Measurements from ENCODE around the gene MAPKBP1. TPM values are rescaled to one million over a fixed set of nuclear protein-coding genes. Genes with fewer than 3 reads are reported as not detected.
A peak's percentile ranks its signal among the peaks of the same experiment; 100 is the strongest.

MAPKBP1 gene
- total RNA-seq, 1 donor from 2014 or later, result 15.6 TPM

- intact Hi-C loops (cut with DNase I), result no loop called here
- DNase-seq (ENCODE audit: low spot score), result peak; percentile 27
These were observed 30.8 kb downstream of the MAPKBP1 start for GRCh38 chr15:41804916-41805666.

- DNase-seq (ENCODE audit: low spot score), result peak; percentile 41
- intact Hi-C loops (cut with DNase I), result no loop called here
These were observed 31.4 kb downstream of the MAPKBP1 start for GRCh38 chr15:41805711-41806110.

GRCh38 chr15:41806291-41807181, 32.3 kb downstream of the MAPKBP1 start:
- DNase-seq (ENCODE audit: low spot score), result no peak
- intact Hi-C loops (cut with DNase I), result no loop called here

GRCh38 chr15:41809121-41809520, 34.8 kb downstream of the MAPKBP1 start:
- DNase-seq (ENCODE audit: low spot score), result no peak
- intact Hi-C loops (cut with DNase I), result no loop called here

- DNase-seq (ENCODE audit: low spot score), result no peak
- intact Hi-C loops (cut with DNase I), result loop anchor here (5.0 to 10.0 kb wide), 3 partner anchors 115 to 252 kb away; partner anchors contain the start of gene TYRO3
These were observed 35.4 kb downstream of the MAPKBP1 start for GRCh38 chr15:41809526-41810220.

GRCh38 chr15:41810651-41811431, 36.6 kb downstream of the MAPKBP1 start:
- intact Hi-C loops (cut with DNase I), result loop anchor here (1.0 to 10.0 kb wide), 4 partner anchors 37 to 254 kb away; partner anchors contain the start of genes MAPKBP1 and TYRO3
- DNase-seq (ENCODE audit: low spot score), result no peak

- intact Hi-C loops (cut with DNase I), result loop anchor here (1.0 to 10.0 kb wide), 4 partner anchors 37 to 254 kb away; partner anchors contain the start of genes MAPKBP1 and TYRO3
- peak; percentile 91 for DNase-seq (ENCODE audit: low spot score)
These were observed 37.3 kb downstream of the MAPKBP1 start for GRCh38 chr15:41811432-41812195.

- no peak for DNase-seq (ENCODE audit: low spot score)
- intact Hi-C loops (cut with DNase I), result loop anchor here (5.0 to 10.0 kb wide), 3 partner anchors 118 to 256 kb away; partner anchors contain the start of gene TYRO3
These were observed 38.6 kb downstream of the MAPKBP1 start for GRCh38 chr15:41812820-41813375.

GRCh38 chr15:41813426-41813825, 39.1 kb downstream of the MAPKBP1 start:
- no peak for DNase-seq (ENCODE audit: low spot score)
- intact Hi-C loops (cut with DNase I), result loop anchor here (5.0 to 10.0 kb wide), 3 partner anchors 119 to 256 kb away; partner anchors contain the start of gene TYRO3

GRCh38 chr15:41814534-41814933, 40.2 kb downstream of the MAPKBP1 start:
- intact Hi-C loops (cut with DNase I), result loop anchor here (5.0 to 10.0 kb wide), 3 partner anchors 120 to 257 kb away; partner anchors contain the start of gene TYRO3
- no peak for DNase-seq (ENCODE audit: low spot score)

- intact Hi-C loops (cut with DNase I), result loop anchor here (10.0 kb wide), 2 partner anchors 122 to 212 kb away; no protein-coding TSS in a partner anchor
- DNase-seq (ENCODE audit: low spot score), result no peak
These were observed 42.5 kb downstream of the MAPKBP1 start for GRCh38 chr15:41816788-41817187.

GRCh38 chr15:41817327-41817726, 43.0 kb downstream of the MAPKBP1 start:
- intact Hi-C loops (cut with DNase I), result loop anchor here (10.0 kb wide), 2 partner anchors 123 to 213 kb away; no protein-coding TSS in a partner anchor
- no peak for DNase-seq (ENCODE audit: low spot score)

GRCh38 chr15:41817781-41818180, 43.5 kb downstream of the MAPKBP1 start:
- intact Hi-C loops (cut with DNase I), result loop anchor here (10.0 kb wide), 2 partner anchors 123 to 213 kb away; no protein-coding TSS in a partner anchor

GRCh38 chr15:41819455-41820050, 45.3 kb downstream of the MAPKBP1 start:
- no peak for DNase-seq (ENCODE audit: low spot score)
- intact Hi-C loops (cut with DNase I), result loop anchor here (10.0 kb wide), 2 partner anchors 125 to 215 kb away; no protein-coding TSS in a partner anchor

More at GRCh38 chr15:41817781-41818180, 43.5 kb downstream of the MAPKBP1 start:
- no peak for DNase-seq (ENCODE audit: low spot score)

- DNase-seq (ENCODE audit: low spot score), result no peak
- intact Hi-C loops (cut with DNase I), result no loop called here
These were observed 46.6 kb downstream of the MAPKBP1 start for GRCh38 chr15:41820791-41821423.

GRCh38 chr15:41821831-41822230, 47.5 kb downstream of the MAPKBP1 start:
- no peak for DNase-seq (ENCODE audit: low spot score)
- intact Hi-C loops (cut with DNase I), result no loop called here

All from cardiac septum (tissue), 1 donor.